Large intestine (tissue), 3 donors: Measurements from ENCODE around the gene EEF1A2. TPM values are rescaled to one million over a fixed set of nuclear protein-coding genes. Genes with fewer than 3 reads are reported as not detected.
A peak's percentile ranks its signal among the peaks of the same experiment; 100 is the strongest.

ENCODE experiments used
- DNase-seq, 2 donors: peaks; one replicate each; pipeline versions ENCODE4 v3.0.0 to v3.0.0-alpha.2; 2013
- H3K27ac ChIP-seq: one replicate; pipeline ENCODE4 v1.5.1; 2013; ENCODE audit warnings: low read length
- H3K27me3 ChIP-seq: 2 replicates; pipeline ENCODE4 v1.6.1; 2013; ENCODE audit warnings: low read length; ENCODE audit not compliant: control insufficient read depth, insufficient read depth
- H3K36me3 ChIP-seq: 2 replicates; pipeline ENCODE4 v1.6.1; 2013; ENCODE audit warnings: low read length; ENCODE audit not compliant: control insufficient read depth, insufficient read depth
- H3K4me1 ChIP-seq: one replicate; pipeline ENCODE4 v1.6.1; 2013; ENCODE audit warnings: low read length; ENCODE audit not compliant: control insufficient read depth, insufficient read depth
- H3K4me3 ChIP-seq: one replicate; pipeline ENCODE4 v1.5.1; 2013; ENCODE audit warnings: low read length
- H3K9me3 ChIP-seq: one replicate; pipeline ENCODE4 v1.6.1; 2013; ENCODE audit warnings: mild to moderate bottlenecking, low read depth, low read length, moderate library complexity; ENCODE audit not compliant: control insufficient read depth
- WGBS: methylation state at CpG from one replicate; pipeline ENCODE4 v1.1.5; 2013; ENCODE audit warnings: low lambda C conversion rate; ENCODE audit not compliant: insufficient coverage; 5-methylcytosine and 5-hydroxymethylcytosine counted together
- polyA plus RNA-seq: library from polyadenylated mRNA; unstranded; fragments of 120-200 nt; gene quantifications from one replicate; pipeline ENCODE4 v1.2.1, GENCODE V29; 2013

Gene EEF1A2
- polyA plus RNA-seq, 1 donor: 29.7 TPM

- H3K27me3 ChIP-seq: peaks cover 34% of the 10 kb centered on the region
- WGBS: no CpG with 5 or more reads among the region's 33 CpGs
Measured at GRCh38 chr20:63508072-63508768, 9.3 kb upstream of the EEF1A2 start.

GRCh38 chr20:63507083-63507743 lies 8.3 kb upstream of the EEF1A2 start:
- no peaks in the 10 kb centered on the region for H3K36me3 ChIP-seq
- H3K27me3 ChIP-seq: peaks cover 40% of the 10 kb centered on the region
- H3K4me1 ChIP-seq: no peaks in the 10 kb centered on the region
- no peak overlapping the region for H3K4me3 ChIP-seq
- WGBS: no CpG with 5 or more reads among the region's 30 CpGs
- H3K9me3 ChIP-seq: peaks cover 22% of the 10 kb centered on the region
- no peak for DNase-seq
- H3K27ac ChIP-seq: no peak overlapping the region

More at GRCh38 chr20:63508072-63508768, 9.3 kb upstream of the EEF1A2 start:
- no peak for DNase-seq
- Histone ChIP-seq H3K4me1 (no peaks in the 10 kb centered on the region), H3K36me3 (no peaks in the 10 kb centered on the region), H3K4me3 (no peak overlapping the region), H3K27ac (no peak overlapping the region), H3K9me3 (peaks cover 18% of the 10 kb centered on the region)

GRCh38 chr20:63505723-63506122 lies 6.8 kb upstream of the EEF1A2 start:
- WGBS: no CpG with 5 or more reads among the region's 12 CpGs
- Histone ChIP-seq H3K4me1 (no peaks in the 10 kb centered on the region), H3K27me3 (peaks cover 47% of the 10 kb centered on the region), H3K36me3 (no peaks in the 10 kb centered on the region), H3K27ac (no peak overlapping the region), H3K9me3 (peaks cover 24% of the 10 kb centered on the region), H3K4me3 (no peak overlapping the region)
- no peak for DNase-seq

- WGBS: no CpG with 5 or more reads among the region's 8 CpGs
- Histone ChIP-seq H3K27me3 (peaks cover 52% of the 10 kb centered on the region), H3K9me3 (peaks cover 24% of the 10 kb centered on the region)
Measured at GRCh38 chr20:63505281-63505680, 6.4 kb upstream of the EEF1A2 start.

GRCh38 chr20:63504642-63505041 lies 5.8 kb upstream of the EEF1A2 start:
- Histone ChIP-seq H3K36me3 (no peaks in the 10 kb centered on the region), H3K27ac (no peak overlapping the region), H3K9me3 (peaks cover 25% of the 10 kb centered on the region), H3K27me3 (peaks cover 58% of the 10 kb centered on the region), H3K4me3 (no peak overlapping the region), H3K4me1 (no peaks in the 10 kb centered on the region)
- DNase-seq: no peak
- WGBS: 80% methylated on average over 1 of the region's 9 CpGs

More at GRCh38 chr20:63505281-63505680, 6.4 kb upstream of the EEF1A2 start:
- H3K27ac ChIP-seq: no peak overlapping the region
- H3K4me1 ChIP-seq: no peaks in the 10 kb centered on the region
- H3K4me3 ChIP-seq: no peak overlapping the region
- H3K36me3 ChIP-seq: no peaks in the 10 kb centered on the region
- no peak for DNase-seq

- no peak for DNase-seq
- peaks cover 29% of the 10 kb centered on the region for H3K9me3 ChIP-seq
- no peaks in the 10 kb centered on the region for H3K4me1 ChIP-seq
- no peaks in the 10 kb centered on the region for H3K36me3 ChIP-seq
- H3K27ac ChIP-seq: no peak overlapping the region
- H3K27me3 ChIP-seq: peaks cover 66% of the 10 kb centered on the region
- no CpG with 5 or more reads among the region's 7 CpGs for WGBS
- H3K4me3 ChIP-seq: no peak overlapping the region
Measured at GRCh38 chr20:63503524-63503923, 4.6 kb upstream of the EEF1A2 start.

GRCh38 chr20:63502671-63503172 lies 3.8 kb upstream of the EEF1A2 start:
- H3K27me3 ChIP-seq: peaks cover 72% of the 10 kb centered on the region
- H3K9me3 ChIP-seq: peaks cover 30% of the 10 kb centered on the region
- H3K27ac ChIP-seq: peak overlapping the region; percentile 53
- DNase-seq: no peak
- H3K4me3 ChIP-seq: no peak overlapping the region
- no peaks in the 10 kb centered on the region for H3K36me3 ChIP-seq
- WGBS: no CpG with 5 or more reads among the region's 15 CpGs
- no peaks in the 10 kb centered on the region for H3K4me1 ChIP-seq

- WGBS: no CpG with 5 or more reads among the region's 26 CpGs
- Histone ChIP-seq H3K27me3 (peaks cover 79% of the 10 kb centered on the region), H3K27ac (peak overlapping the region; percentile 53), H3K9me3 (peaks cover 24% of the 10 kb centered on the region), H3K4me1 (no peaks in the 10 kb centered on the region), H3K4me3 (no peak overlapping the region), H3K36me3 (no peaks in the 10 kb centered on the region)
- DNase-seq: no peak
Measured at GRCh38 chr20:63501818-63502670, 3.2 kb upstream of the EEF1A2 start.

GRCh38 chr20:63500902-63501817 lies 2.3 kb upstream of the EEF1A2 start:
- no peaks in the 10 kb centered on the region for H3K4me1 ChIP-seq
- DNase-seq: no peak
- no CpG with 5 or more reads among the region's 27 CpGs for WGBS
- H3K4me3 ChIP-seq: no peak overlapping the region
- H3K27me3 ChIP-seq: peaks cover 88% of the 10 kb centered on the region
- no peak overlapping the region for H3K27ac ChIP-seq
- no peaks in the 10 kb centered on the region for H3K36me3 ChIP-seq
- H3K9me3 ChIP-seq: peaks cover 24% of the 10 kb centered on the region
